ENCODE measurements around the gene CD82.
"Not testable (repeated sequence)": the region's sequence is repeated elsewhere in the genome, so short reads cannot be mapped to it uniquely, and the experiment has no call there.

The CD82 gene

GRCh38 chr11:44535191-44535980 lies 30.1 kb upstream of the CD82 start:
- no peak for FAIRE-seq

- FAIRE-seq = no peak
Observed at GRCh38 chr11:44536788-44537516, 28.5 kb upstream of the CD82 start.

- no peak for FAIRE-seq
Observed at GRCh38 chr11:44537679-44538078, 27.8 kb upstream of the CD82 start.

- no peak for FAIRE-seq
Observed at GRCh38 chr11:44538375-44539054, 26.9 kb upstream of the CD82 start.

GRCh38 chr11:44539971-44540370 lies 25.5 kb upstream of the CD82 start:
- no peak for FAIRE-seq

- FAIRE-seq = no peak
Observed at GRCh38 chr11:44540667-44541066, 24.8 kb upstream of the CD82 start.

- no peak for FAIRE-seq
Observed at GRCh38 chr11:44542372-44542771, 23.1 kb upstream of the CD82 start.

- FAIRE-seq = not testable (repeated sequence)
Observed at GRCh38 chr11:44546984-44547383, 18.5 kb upstream of the CD82 start.

- FAIRE-seq = not testable (repeated sequence)
Observed at GRCh38 chr11:44547534-44547933, 17.9 kb upstream of the CD82 start.

- no peak for FAIRE-seq
Observed at GRCh38 chr11:44548032-44548695, 17.3 kb upstream of the CD82 start.

- not testable (repeated sequence) for FAIRE-seq
Observed at GRCh38 chr11:44548961-44549749, 16.3 kb upstream of the CD82 start.

GRCh38 chr11:44550123-44550522 lies 15.3 kb upstream of the CD82 start:
- FAIRE-seq = no peak

GRCh38 chr11:44551456-44552139 lies 13.9 kb upstream of the CD82 start:
- no peak for FAIRE-seq

GRCh38 chr11:44555031-44555800 lies 10.2 kb upstream of the CD82 start:
- no peak for FAIRE-seq

GRCh38 chr11:44556735-44557409 lies 8.6 kb upstream of the CD82 start:
- FAIRE-seq = no peak

GRCh38 chr11:44557464-44557863 lies 8.0 kb upstream of the CD82 start:
- no peak for FAIRE-seq

- FAIRE-seq = no peak
Observed at GRCh38 chr11:44559207-44559939, 6.1 kb upstream of the CD82 start.

GRCh38 chr11:44559940-44560300 lies 5.5 kb upstream of the CD82 start:
- FAIRE-seq = not testable (repeated sequence)

- no peak for FAIRE-seq
Observed at GRCh38 chr11:44561275-44561805, 4.1 kb upstream of the CD82 start.

Measured in A204.1 (cell line).